Psoas muscle (tissue), 8 donors: ENCODE data around the gene ATP6V0E2. TPM values are rescaled to one million over a fixed set of nuclear protein-coding genes. Genes with fewer than 3 reads are reported as not detected.

Experiments used
- ATAC-seq, 4 donors: fragments of 200-7000 bp; cut with Tn5 transposase; one replicate each; pipeline ENCODE4 v1.9.1; 2020; ENCODE audit warnings: moderate library complexity in 3 of 4, mild to moderate bottlenecking in 2 of 4
- DNase-seq, 2 donors: peaks; one replicate each; pipeline ENCODE4 v3.0.0-alpha.2; 2020
- H3K27ac ChIP-seq: fragments of 200-600 bp; one replicate; pipeline ENCODE4 v1.8.0; 2022
- H3K27me3 ChIP-seq, 3 donors: fragments of 200-600 bp in 1 of 3; one replicate each; pipeline versions ENCODE4 v1.6.1 to v1.8.0; 2013 to 2022; ENCODE audit warnings: low read length in 2 of 3, mild to moderate bottlenecking in 2 of 3, moderate library complexity in 1 of 3; ENCODE audit not compliant: insufficient read depth in 3 of 3
- H3K36me3 ChIP-seq, 2 donors: fragments of 200-600 bp in 1 of 2; one replicate each; pipeline versions ENCODE4 v1.6.1 to v1.8.0; 2013 to 2022; ENCODE audit warnings: low read depth in 1 of 2, mild to moderate bottlenecking in 1 of 2, moderate library complexity in 1 of 2; ENCODE audit not compliant: insufficient read depth in 1 of 2
- H3K4me1 ChIP-seq: fragments of 200-600 bp; one replicate; pipeline ENCODE4 v1.8.0; 2022
- H3K4me3 ChIP-seq: fragments of 200-600 bp; one replicate; pipeline ENCODE4 v1.8.0; 2022; ENCODE audit warnings: mild to moderate bottlenecking
- H3K9me3 ChIP-seq: fragments of 200-600 bp; one replicate; pipeline ENCODE4 v1.8.0; 2022
- CTCF ChIP-seq: fragments of 200-600 bp; IDR thresholded peaks from one replicate; pipeline ENCODE4 v1.8.0; 2022; ENCODE audit warnings: antibody characterized with exemption
- WGBS, 3 donors: extraction: QIAGEN DNeasy Blood & Tissue Kit; methylation state at CpG; one replicate each; pipeline versions ENCODE4 v1.1.6 to v1.1.7; 2013; 5-methylcytosine and 5-hydroxymethylcytosine counted together
- intact Hi-C, 2 donors: fragments of 100-400 bp; cut with DNase I; formaldehyde crosslinking; loops; one replicate each; pipeline versions ENCODE4 v1.11.0 to v1.14.2; 2022
- polyA plus RNA-seq, 3 donors: library from polyadenylated mRNA; stranded (reverse); fragments of 200-250 nt; gene quantifications; one replicate each; pipeline ENCODE4 v1.2.3, GENCODE V29; 2013
- total RNA-seq, 4 donors: library from RNA; stranded (reverse); fragmentation: NEBNext Ultra II Directional in 2 of 4; extraction: Animal tissue kit (Norgen Biotek cat#: 25700) in 2 of 4; gene quantifications; one replicate each; pipeline versions ENCODE4 v1.2.1 to v1.2.4, GENCODE V29; 2021 to 2023
- donor health status: healthy with polysubstance abuse.
- donor health status: DM: no; HTN: no; CAD: no; lungs with moderate emphysema.
- donor health status: Bipolar disorder and iron deficiency.
- donor health status: healthy.
- donor health status: DM: yes; HTN: yes; CAD: no.
- donor health status: DM: no; HTN: no; CAD: no.
- donor health status: DM: no; HTN: no; CAD: no.
- donor health status: DM: yes; HTN: yes; CAD: no.

The ATP6V0E2 gene
- total and polyA plus RNA-seq, 7 donors: 3.7 to 12.8 (median 11.3) TPM

GRCh38 chr7:149863500-149863899 is 10.3 kb upstream of the ATP6V0E2 start:
- Histone ChIP-seq H3K9me3 (no peaks in the 10 kb centered on the region), H3K4me1 (no peaks in the 10 kb centered on the region), H3K27ac (no peak overlapping the region), H3K36me3 (peaks cover 0 to 71% of the 10 kb centered on the region in 2 donors), H3K4me3 (no peak overlapping the region), H3K27me3 (no peaks in the 10 kb centered on the region)
- intact Hi-C loops: no loop called here
- TF ChIP-seq CTCF: no peak
- 90 to 96% (median 96%) methylated on average over 4 of the region's 4 CpGs for WGBS, 3 donors
- DNase-seq (no peak), ATAC-seq (no peak)

- intact Hi-C loops: no loop called here
- TF ChIP-seq CTCF: no peak
- no peaks in the 10 kb centered on the region for H3K9me3 ChIP-seq
- H3K27me3 ChIP-seq: no peaks in the 10 kb centered on the region
- no peaks in the 10 kb centered on the region for H3K4me1 ChIP-seq
- ATAC-seq: no peak
- DNase-seq: no peak
- H3K27ac ChIP-seq: no peak overlapping the region
- H3K4me3 ChIP-seq: no peak overlapping the region
- H3K36me3 ChIP-seq: peaks cover 0 to 76% of the 10 kb centered on the region in 2 donors
- WGBS, 3 donors: 86 to 94% (median 86%) methylated on average over 8 of the region's 8 CpGs
Observed at GRCh38 chr7:149864023-149864422, 9.7 kb upstream of the ATP6V0E2 start.

DNA sequence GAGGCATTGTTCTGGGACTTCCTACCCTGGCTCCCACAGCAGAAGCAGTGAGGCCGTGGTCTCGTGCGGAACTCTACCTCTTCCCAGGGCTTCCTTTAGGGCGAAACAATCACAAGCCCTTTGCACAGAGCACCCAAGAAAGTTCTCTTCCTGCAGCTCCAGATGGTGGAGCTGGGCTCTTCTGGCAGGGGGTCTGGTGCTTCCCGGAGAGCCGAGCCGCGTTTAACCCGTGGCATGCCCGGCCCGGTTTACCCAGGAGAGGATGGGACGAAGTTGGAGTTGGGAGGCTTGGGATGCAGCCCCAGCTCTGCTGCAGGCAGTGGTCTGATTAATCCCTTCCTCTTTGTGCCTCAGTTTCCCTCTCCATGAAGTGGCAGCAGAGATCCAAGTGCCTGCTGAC is 9.0 kb upstream of the ATP6V0E2 start:
- DNase-seq (no peak), ATAC-seq (no peak)
- no peak overlapping the region for H3K4me3 ChIP-seq
- intact Hi-C loops: no loop called here
- peaks cover 0 to 77% of the 10 kb centered on the region in 2 donors for H3K36me3 ChIP-seq
- no peaks in the 10 kb centered on the region for H3K9me3 ChIP-seq
- TF ChIP-seq CTCF: no peak
- no peaks in the 10 kb centered on the region for H3K4me1 ChIP-seq
- H3K27me3 ChIP-seq: no peaks in the 10 kb centered on the region
- H3K27ac ChIP-seq: no peak overlapping the region
- WGBS, 3 donors: 90 to 91% (median 91%) methylated on average over 12 of the region's 12 CpGs

DNA sequence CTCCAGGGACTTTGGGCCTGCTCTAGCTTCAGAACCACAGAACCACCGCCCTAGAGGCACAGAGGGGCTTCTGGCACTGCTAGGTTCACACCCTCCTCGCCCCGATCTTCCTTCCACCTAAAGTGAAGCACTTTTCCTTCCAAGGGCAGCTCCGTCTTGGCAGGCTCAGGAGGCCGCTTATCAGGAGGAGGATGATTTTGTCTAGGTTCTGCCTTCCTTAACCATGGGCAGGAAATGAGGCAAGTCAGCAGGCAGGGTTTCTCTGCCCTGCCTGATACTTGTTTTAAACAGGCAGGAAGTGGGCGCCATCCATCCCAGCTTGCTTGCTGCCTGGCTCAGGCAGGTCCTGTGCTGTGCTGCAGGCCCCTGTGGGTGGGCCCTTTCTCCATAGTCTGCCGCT is 8.3 kb upstream of the ATP6V0E2 start:
- Histone ChIP-seq H3K27ac (no peak overlapping the region), H3K4me1 (no peaks in the 10 kb centered on the region), H3K4me3 (no peak overlapping the region), H3K36me3 (peaks cover 0 to 77% of the 10 kb centered on the region in 2 donors), H3K27me3 (no peaks in the 10 kb centered on the region), H3K9me3 (no peaks in the 10 kb centered on the region)
- no peak for DNase-seq
- WGBS, 3 donors: 85 to 86% (median 85%) methylated on average over 6 to 7 of the region's 7 CpGs
- intact Hi-C loops: no loop called here
- no peak for ATAC-seq
- no peak for TF ChIP-seq CTCF

GRCh38 chr7:149866139-149866778 is 7.5 kb upstream of the ATP6V0E2 start:
- H3K4me1 ChIP-seq: no peaks in the 10 kb centered on the region

More at GRCh38 chr7:149866139-149866778, 7.5 kb upstream of the ATP6V0E2 start:
- Histone ChIP-seq H3K27me3 (no peaks in the 10 kb centered on the region), H3K27ac (no peak overlapping the region), H3K36me3 (peaks cover 0 to 77% of the 10 kb centered on the region in 2 donors), H3K9me3 (no peaks in the 10 kb centered on the region), H3K4me3 (no peak overlapping the region)
- 86 to 91% (median 88%) methylated on average over 16 of the region's 16 CpGs for WGBS, 3 donors
- ATAC-seq (no peak), DNase-seq (no peak)
- TF ChIP-seq CTCF: no peak
- intact Hi-C loops: no loop called here
